Activated CD4-positive, alpha-beta T cell treated with anti-CD3 and anti-CD28 coated beads, Interleukin-10, Interleukin-2, amounts not matched to agents 100 ng/mL and 50 ng/mL, durations not matched to agents 16 hours and 8 hours (primary cell): ENCODE data around the gene MED26.
A peak's percentile ranks its signal among the peaks of the same experiment; 100 is the strongest.

ENCODE experiments used
- DNase-seq: peaks from one replicate; pipeline ENCODE4 v3.0.0-alpha.2; 2020

The MED26 gene

GRCh38 chr19:16645140-16645539 lies 17.1 kb upstream of the MED26 start:
- no peak for DNase-seq

GRCh38 chr19:16641695-16642094 lies 13.7 kb upstream of the MED26 start:
- no peak for DNase-seq

- DNase-seq, result no peak
Measured at GRCh38 chr19:16640951-16641350, 12.9 kb upstream of the MED26 start.

GRCh38 chr19:16638666-16639065 lies 10.7 kb upstream of the MED26 start:
- DNase-seq, result no peak

- DNase-seq, result no peak
Measured at GRCh38 chr19:16637535-16637934, 9.5 kb upstream of the MED26 start.

GRCh38 chr19:16631465-16631864 lies 3.5 kb upstream of the MED26 start:
- DNase-seq, result no peak

GRCh38 chr19:16628984-16629691 lies 1.1 kb upstream of the MED26 start:
- DNase-seq, result peak; percentile 42

- DNase-seq, result no peak
Measured at GRCh38 chr19:16627928-16628182, 149 bp downstream of the MED26 start.

GRCh38 chr19:16627193-16627927 lies 644 bp downstream of the MED26 start:
- peak; percentile 17 for DNase-seq

- no peak for DNase-seq
Measured at GRCh38 chr19:16626796-16627192, 1.2 kb downstream of the MED26 start.

- no peak for DNase-seq
Measured at GRCh38 chr19:16625163-16625958, 2.6 kb downstream of the MED26 start.

GRCh38 chr19:16624236-16624635 lies 3.8 kb downstream of the MED26 start:
- no peak for DNase-seq

GRCh38 chr19:16623576-16623975 lies 4.4 kb downstream of the MED26 start:
- DNase-seq, result no peak

- DNase-seq, result no peak
Measured at GRCh38 chr19:16623066-16623465, 4.9 kb downstream of the MED26 start.

- DNase-seq, result no peak
Measured at GRCh38 chr19:16621165-16621800, 6.7 kb downstream of the MED26 start.

GRCh38 chr19:16620584-16620983 lies 7.4 kb downstream of the MED26 start:
- DNase-seq, result no peak

- DNase-seq, result no peak
Measured at GRCh38 chr19:16620018-16620417, 8.0 kb downstream of the MED26 start.

GRCh38 chr19:16619457-16619856 lies 8.5 kb downstream of the MED26 start:
- DNase-seq, result no peak

GRCh38 chr19:16618248-16618647 lies 9.8 kb downstream of the MED26 start:
- no peak for DNase-seq

GRCh38 chr19:16615808-16616207 lies 12.2 kb downstream of the MED26 start:
- DNase-seq, result no peak

- DNase-seq, result no peak
Measured at GRCh38 chr19:16614941-16615340, 13.1 kb downstream of the MED26 start.

- DNase-seq, result no peak
Measured at GRCh38 chr19:16613841-16614240, 14.2 kb downstream of the MED26 start.

GRCh38 chr19:16612636-16613035 lies 15.4 kb downstream of the MED26 start:
- no peak for DNase-seq

GRCh38 chr19:16611121-16611520 lies 16.9 kb downstream of the MED26 start:
- no peak for DNase-seq
